Prostate gland (tissue), 2 donors: ENCODE results near the gene TUBB4B. TPM values are rescaled to one million over a fixed set of nuclear protein-coding genes. Genes with fewer than 3 reads are reported as not detected.

Source experiments
- DNase-seq: peaks from one replicate; pipeline ENCODE4 v3.0.0-alpha.2; 2019; ENCODE audit warnings: low spot score
- H3K27ac ChIP-seq, 2 donors: fragments of 200-600 bp; sonication (generic); 2 replicates each; pipeline ENCODE4 v1.5.1; 2017 to 2019
- H3K27me3 ChIP-seq: fragments of 200-600 bp; sonication (generic); replicated peaks from 2 replicates; pipeline ENCODE4 v1.5.1; 2019; ENCODE audit not compliant: insufficient read depth
- H3K36me3 ChIP-seq, 2 donors: fragments of 200-600 bp; sonication (generic); 1 replicate in 1 of 2; 2 replicates in 1 of 2; pipeline versions ENCODE4 v1.5.1 to v1.8.1; 2017 to 2019
- H3K4me1 ChIP-seq: fragments of 200-600 bp; sonication (generic); replicated peaks from 2 replicates; pipeline ENCODE4 v1.5.1; 2019
- H3K4me3 ChIP-seq, 2 donors: fragments of 200-600 bp; sonication (generic); 2 replicates each; pipeline ENCODE4 v1.5.1; 2017 to 2019
- H3K9me3 ChIP-seq: fragments of 200-600 bp; sonication (generic); 2 replicates; pipeline ENCODE4 v1.5.1; 2017
- CTCF ChIP-seq, 4 experiments: fragments of 200-600 bp in 2 of 4; fragments of 450-650 bp in 2 of 4; sonication (generic) in 2 of 4; IDR thresholded peaks; 1 replicate in 3 of 4; 2 replicates in 1 of 4; pipeline ENCODE4 v1.5.1; 2016 to 2019; ENCODE audit warnings: antibody characterized with exemption in 4 of 4, mild to moderate bottlenecking in 2 of 4, moderate library complexity in 2 of 4
- POLR2A ChIP-seq: fragments of 450-650 bp; IDR thresholded peaks from one replicate; pipeline ENCODE4 v1.6.1; 2016; ENCODE audit warnings: antibody characterized with exemption, mild to moderate bottlenecking
- POLR2AphosphoS5 ChIP-seq: sonication (generic); formaldehyde crosslinking; IDR thresholded peaks from one replicate; pipeline ENCODE4 v1.6.1; 2017; ENCODE audit warnings: antibody characterized with exemption
- WGBS: methylation state at CpG from one replicate; pipeline ENCODE4 v1.1.5; 2018; 5-methylcytosine and 5-hydroxymethylcytosine counted together
- intact Hi-C: fragments of 100-400 bp; cut with DNase I; formaldehyde crosslinking; loops from one replicate; pipeline ENCODE4 v1.14.2; 2022
- total RNA-seq, 2 donors: library from RNA; depleted of rRNA; stranded (reverse); fragments of >200 nt; gene quantifications; one replicate each; pipeline ENCODE4 v1.1.0, GENCODE V29; 2016

Gene TUBB4B
- total RNA-seq, 2 donors from 2014 or later: 279 to 484 TPM

DNA sequence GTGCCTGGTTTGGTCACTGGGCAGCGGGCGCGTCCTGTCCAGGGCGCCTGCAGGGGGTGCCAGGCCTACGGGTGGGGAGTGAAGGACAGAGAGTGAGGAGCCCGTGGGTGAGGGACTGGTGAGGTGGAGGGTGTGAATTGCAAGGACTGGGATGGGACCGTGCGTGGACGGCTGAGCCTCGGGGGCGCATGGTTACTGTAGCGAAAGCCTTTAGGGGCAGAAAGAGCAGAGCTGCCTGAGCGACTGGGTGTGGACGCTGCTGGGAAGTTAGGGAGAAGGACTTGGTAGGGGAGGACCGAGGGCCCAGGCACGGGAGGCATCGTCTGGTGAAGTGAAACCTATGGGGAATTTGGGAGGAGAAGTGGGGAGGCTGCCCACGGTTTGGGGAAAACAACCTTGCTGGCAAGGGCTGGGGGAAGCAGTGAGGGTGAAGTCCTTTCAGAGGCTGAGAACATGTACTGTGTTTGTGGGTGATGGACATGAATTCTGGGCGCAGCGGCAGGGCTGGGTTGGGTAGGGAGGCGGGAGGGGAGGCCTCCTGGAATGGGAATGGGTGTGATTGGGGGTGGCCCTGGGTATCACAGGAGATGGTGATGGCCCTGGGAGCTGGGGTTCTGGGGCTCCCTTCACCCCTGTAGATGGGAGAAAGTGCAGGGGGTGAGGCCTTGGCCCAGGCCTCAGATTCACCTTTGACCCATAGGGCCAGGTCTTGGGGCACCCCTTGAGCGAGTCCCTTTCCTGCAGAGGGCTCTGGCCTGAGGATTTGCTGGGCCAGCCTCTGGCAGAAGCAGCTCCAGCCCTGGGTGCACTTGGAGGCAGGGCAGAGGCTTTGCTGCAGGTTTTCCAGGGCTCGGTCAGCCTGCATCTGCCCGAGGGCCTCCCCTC lies 34.7 kb downstream of the TUBB4B start:
- peaks cover 3% of the 10 kb centered on the region for H3K27me3 ChIP-seq
- H3K4me3 ChIP-seq: no peak overlapping the region
- intact Hi-C loops: no loop called here
- no peak for DNase-seq
- 85% methylated on average over 24 of the region's 24 CpGs for WGBS
- no peaks in the 10 kb centered on the region for H3K9me3 ChIP-seq
- no peak overlapping the region for H3K27ac ChIP-seq
- peaks cover 0 to 12% of the 10 kb centered on the region in 2 donors for H3K36me3 ChIP-seq
- H3K4me1 ChIP-seq: peaks cover 16% of the 10 kb centered on the region
- TF ChIP-seq POLR2A: no peak
- TF ChIP-seq CTCF (IDR thresholded peaks at IDR 0.05): no peak
- TF ChIP-seq POLR2AphosphoS5: no peak

- H3K27me3 ChIP-seq: peaks cover 3% of the 10 kb centered on the region
- no peak for DNase-seq
- intact Hi-C loops: no loop called here
- WGBS: 51% methylated on average over 27 of the region's 30 CpGs
- H3K27ac ChIP-seq: peak overlapping the region; percentile 27 to 41
- H3K36me3 ChIP-seq: peaks cover 0 to 12% of the 10 kb centered on the region in 2 donors
- no peak overlapping the region for H3K4me3 ChIP-seq
- H3K4me1 ChIP-seq: peaks cover 13% of the 10 kb centered on the region
- TF ChIP-seq CTCF (IDR thresholded peaks at IDR 0.05) (no peak), POLR2AphosphoS5 (no peak), POLR2A (no peak)
- no peaks in the 10 kb centered on the region for H3K9me3 ChIP-seq
These were observed 35.6 kb downstream of the TUBB4B start for GRCh38 chr9:137276473-137277328.

- peak within 1 kb of the TSS; percentile 16 to 18 for H3K4me3 ChIP-seq
- intact Hi-C loops: no loop called here
- TF ChIP-seq POLR2AphosphoS5: no peak
- TF ChIP-seq CTCF (IDR thresholded peaks at IDR 0.05): no peak
- TF ChIP-seq POLR2A: peak; percentile 25
- 41% methylated on average over 25 of the region's 25 CpGs for WGBS
- H3K27ac ChIP-seq: peak within 1 kb of the TSS; percentile 27 to 41
- DNase-seq: no peak
- peaks cover 13% of the 10 kb centered on the region for H3K4me1 ChIP-seq
- peaks cover 0 to 7% of the 10 kb centered on the region in 2 donors for H3K36me3 ChIP-seq
- peaks cover 3% of the 10 kb centered on the region for H3K27me3 ChIP-seq
- H3K9me3 ChIP-seq: no peaks in the 10 kb centered on the region
These were observed 36.4 kb downstream of the TUBB4B start, which contains the start of gene TOR4A for GRCh38 chr9:137277329-137278041. Gene TOR4A (plus strand): TSS chr9:137277726. CDS start chr9:137278690, 964 bp downstream.

GRCh38 chr9:137278061-137278701 lies 37.1 kb downstream of the TUBB4B start:
- H3K27ac ChIP-seq: peak overlapping the region in 1 of 2 donors; percentile 41
- peak overlapping the region; percentile 16 to 18 for H3K4me3 ChIP-seq
- H3K9me3 ChIP-seq: no peaks in the 10 kb centered on the region
- H3K27me3 ChIP-seq: peaks cover 3% of the 10 kb centered on the region
- TF ChIP-seq POLR2A: no peak
- TF ChIP-seq CTCF (IDR thresholded peaks at IDR 0.05): no peak
- no peak for TF ChIP-seq POLR2AphosphoS5
- no peak for DNase-seq
- H3K4me1 ChIP-seq: peaks cover 13% of the 10 kb centered on the region
- intact Hi-C loops: no loop called here
- H3K36me3 ChIP-seq: no peaks in the 10 kb centered on the region
- whole genome bisulfite sequencing: 12% methylated on average over 18 of the region's 54 CpGs
